CD14-positive monocyte (primary cell): ENCODE data around the gene SUGCT. TPM values are rescaled to one million over a fixed set of nuclear protein-coding genes. Genes with fewer than 3 reads are reported as not detected.

Experiments used
- DNase-seq, 3 donors: peaks; one replicate each; pipeline ENCODE4 v3.0.0-alpha.2; 2011 to 2022
- H2AFZ ChIP-seq: 2 replicates; pipeline ENCODE4 v1.6.0; 2012; ENCODE audit warnings: mild to moderate bottlenecking, low read depth, low read length, inconsistent platforms; ENCODE audit not compliant: insufficient read depth, poor library complexity, severe bottlenecking
- H3K27ac ChIP-seq, 2 donors: 1 replicate in 1 of 2; 2 replicates in 1 of 2; pipeline ENCODE4 v1.5.1; 2012 to 2013; ENCODE audit warnings: low read length in 2 of 2, control low read depth in 1 of 2, inconsistent platforms in 1 of 2, low read depth in 1 of 2, mild to moderate bottlenecking in 1 of 2
- H3K27me3 ChIP-seq, 2 donors: one replicate each; pipeline versions ENCODE4 v1.6.0 to v1.6.1; 2011 to 2013; ENCODE audit warnings: low read length in 2 of 2; ENCODE audit not compliant: control insufficient read depth in 2 of 2, insufficient read depth in 2 of 2
- H3K36me3 ChIP-seq, 2 donors: replicated peaks in 1 of 2; 1 replicate in 1 of 2; 2 replicates in 1 of 2; pipeline versions ENCODE4 v1.5.1 to v1.6.1; 2012 to 2013; ENCODE audit warnings: low read length in 2 of 2, control low read depth in 1 of 2, inconsistent platforms in 1 of 2, mild to moderate bottlenecking in 1 of 2; ENCODE audit not compliant: insufficient read depth in 2 of 2, control insufficient read depth in 1 of 2
- H3K4me1 ChIP-seq, 2 donors: 1 replicate in 1 of 2; 2 replicates in 1 of 2; pipeline versions ENCODE4 v1.5.1 to v1.6.1; 2012 to 2013; ENCODE audit warnings: low read length in 2 of 2, control low read depth in 1 of 2, inconsistent platforms in 1 of 2, mild to moderate bottlenecking in 1 of 2, moderate library complexity in 1 of 2; ENCODE audit not compliant: insufficient read depth in 2 of 2, control insufficient read depth in 1 of 2
- H3K4me2 ChIP-seq: replicated peaks from 2 replicates; pipeline ENCODE3; 2012; ENCODE audit warnings: low read length, moderate library complexity, mild to moderate bottlenecking; ENCODE audit not compliant: poor library complexity, severe bottlenecking; ENCODE audit errors: extremely low read depth
- H3K4me3 ChIP-seq, 3 experiments: fragments of 200-600 bp in 1 of 3; sonication (generic) in 1 of 3; replicated peaks in 1 of 3; 1 replicate in 2 of 3; 2 replicates in 1 of 3; pipeline ENCODE4 v1.5.1; 2011 to 2013; ENCODE audit warnings: low read length in 3 of 3, mild to moderate bottlenecking in 3 of 3, control low read depth in 2 of 3, low read depth in 2 of 3, inconsistent platforms in 1 of 3, moderate library complexity in 1 of 3
- H3K79me2 ChIP-seq: 2 replicates; pipeline ENCODE4 v1.6.0; 2012; ENCODE audit warnings: mild to moderate bottlenecking, control low read depth, inconsistent platforms, low read length, moderate library complexity; ENCODE audit not compliant: insufficient read depth
- H3K9ac ChIP-seq: 2 replicates; pipeline ENCODE4 v1.6.0; 2017; ENCODE audit warnings: low read length, mild to moderate bottlenecking; ENCODE audit not compliant: insufficient read depth, poor library complexity, severe bottlenecking
- H3K9me3 ChIP-seq, 2 donors: replicated peaks in 1 of 2; 1 replicate in 1 of 2; 2 replicates in 1 of 2; pipeline versions ENCODE4 v1.5.1 to v1.6.1; 2012 to 2013; ENCODE audit warnings: low read length in 2 of 2, control low read depth in 1 of 2; ENCODE audit not compliant: control insufficient read depth in 1 of 2, insufficient read depth in 1 of 2
- H4K20me1 ChIP-seq: 2 replicates; pipeline ENCODE4 v1.6.0; 2012; ENCODE audit warnings: mild to moderate bottlenecking, low read length, control low read depth, moderate library complexity; ENCODE audit not compliant: insufficient read depth
- H3K27ac Mint-ChIP-seq, 7 donors: one replicate each; pipeline ENCODE4 v1.8.0; 2020; ENCODE audit warnings: mild to moderate bottlenecking in 7 of 7, mixed read lengths in 7 of 7, moderate library complexity in 6 of 7, inconsistent platforms in 2 of 7
- H3K27me3 Mint-ChIP-seq, 3 donors: one replicate each; pipeline ENCODE4 v1.8.0; 2021 to 2022; ENCODE audit warnings: low read depth in 3 of 3, mild to moderate bottlenecking in 3 of 3, mixed read lengths in 3 of 3, moderate library complexity in 3 of 3, inconsistent platforms in 1 of 3
- H3K36me3 Mint-ChIP-seq, 2 donors: one replicate each; pipeline ENCODE4 v1.8.0; 2020; ENCODE audit warnings: mixed read lengths in 2 of 2, inconsistent platforms in 1 of 2, mild to moderate bottlenecking in 1 of 2
- H3K4me1 Mint-ChIP-seq: one replicate; pipeline ENCODE4 v1.8.0; 2020; ENCODE audit warnings: mild to moderate bottlenecking, mixed read lengths
- H3K4me3 Mint-ChIP-seq, 2 donors: one replicate each; pipeline ENCODE4 v1.8.0; 2020; ENCODE audit warnings: mild to moderate bottlenecking in 2 of 2, mixed read lengths in 2 of 2, moderate library complexity in 1 of 2
- H3K9me3 Mint-ChIP-seq, 7 donors: one replicate each; pipeline ENCODE4 v1.8.0; 2020 to 2022; ENCODE audit warnings: mixed read lengths in 7 of 7, mild to moderate bottlenecking in 6 of 7, moderate library complexity in 6 of 7, inconsistent platforms in 2 of 7
- WGBS: methylation state at CpG from one replicate; pipeline ENCODE4 v1.1.5; 2013; ENCODE audit warnings: missing lambda C conversion rate; ENCODE audit not compliant: insufficient coverage; 5-methylcytosine and 5-hydroxymethylcytosine counted together
- intact Hi-C, 2 donors: fragments of 100-400 bp; cut with micrococcal nuclease; formaldehyde crosslinking; loops; one replicate each; pipeline versions ENCODE4 v1.15.0 to v1.15.1; 2023
- polyA plus RNA-seq, 3 donors: library from polyadenylated mRNA; depleted of rRNA in 1 of 3; unstranded in 2 of 3; stranded (reverse) in 1 of 3; fragments of 300-500 nt in 2 of 3; fragments of >200 nt in 1 of 3; fragmentation: Illumina TruSeq in 2 of 3; gene quantifications; 1 replicate in 2 of 3; 2 replicates in 1 of 3; pipeline ENCODE4 v1.2.3, GENCODE V29; 2012 to 2021
- TF ChIP-seq, protein P1 (sequence below): fragments of 200-600 bp; IDR thresholded peaks from one replicate; pipeline ENCODE4 v1.8.0; 2022; ENCODE audit warnings: antibody characterized with exemption, mild to moderate bottlenecking

Gene SUGCT
- polyA plus RNA-seq, 3 donors: not detected

DNA sequence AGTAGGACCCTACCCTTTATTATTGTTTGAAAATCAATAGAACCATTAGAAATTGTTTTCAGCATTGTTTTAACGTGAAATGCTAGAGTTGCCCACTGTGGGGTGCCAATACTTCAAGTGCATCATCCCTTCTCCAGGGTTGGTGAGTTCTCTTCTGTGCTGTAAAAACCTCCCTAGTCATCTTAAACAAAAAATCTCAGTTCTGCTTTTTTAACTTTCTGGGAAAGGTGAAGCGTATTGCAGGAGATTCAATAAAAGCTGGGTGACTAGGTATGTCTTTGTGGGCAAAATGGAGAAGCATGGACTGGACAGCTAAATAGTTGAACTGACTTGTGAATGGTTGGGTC, 699.1 kb downstream of the SUGCT start:
- intact Hi-C loops: no loop called here
- H3K4me2 ChIP-seq: no peak overlapping the region
- H3K9ac ChIP-seq: no peak overlapping the region
- Mint-ChIP-seq H3K4me3 (no peak overlapping the region), H3K27me3 (no peaks in the 10 kb centered on the region), H3K9me3 (peaks cover 0 to 5% (median 0%) of the 10 kb centered on the region in 7 donors), H3K4me1 (no peaks in the 10 kb centered on the region), H3K27ac (no peak overlapping the region), H3K36me3 (no peaks in the 10 kb centered on the region)
- H3K9me3 ChIP-seq: no peaks in the 10 kb centered on the region
- H2AFZ ChIP-seq: no peak overlapping the region
- no peaks in the 10 kb centered on the region for H4K20me1 ChIP-seq
- no peak for DNase-seq
- H3K27ac ChIP-seq: no peak overlapping the region
- H3K4me3 ChIP-seq: no peak overlapping the region
- TF ChIP-seq, protein P1, sequence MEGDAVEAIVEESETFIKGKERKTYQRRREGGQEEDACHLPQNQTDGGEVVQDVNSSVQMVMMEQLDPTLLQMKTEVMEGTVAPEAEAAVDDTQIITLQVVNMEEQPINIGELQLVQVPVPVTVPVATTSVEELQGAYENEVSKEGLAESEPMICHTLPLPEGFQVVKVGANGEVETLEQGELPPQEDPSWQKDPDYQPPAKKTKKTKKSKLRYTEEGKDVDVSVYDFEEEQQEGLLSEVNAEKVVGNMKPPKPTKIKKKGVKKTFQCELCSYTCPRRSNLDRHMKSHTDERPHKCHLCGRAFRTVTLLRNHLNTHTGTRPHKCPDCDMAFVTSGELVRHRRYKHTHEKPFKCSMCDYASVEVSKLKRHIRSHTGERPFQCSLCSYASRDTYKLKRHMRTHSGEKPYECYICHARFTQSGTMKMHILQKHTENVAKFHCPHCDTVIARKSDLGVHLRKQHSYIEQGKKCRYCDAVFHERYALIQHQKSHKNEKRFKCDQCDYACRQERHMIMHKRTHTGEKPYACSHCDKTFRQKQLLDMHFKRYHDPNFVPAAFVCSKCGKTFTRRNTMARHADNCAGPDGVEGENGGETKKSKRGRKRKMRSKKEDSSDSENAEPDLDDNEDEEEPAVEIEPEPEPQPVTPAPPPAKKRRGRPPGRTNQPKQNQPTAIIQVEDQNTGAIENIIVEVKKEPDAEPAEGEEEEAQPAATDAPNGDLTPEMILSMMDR: no peak
- no peaks in the 10 kb centered on the region for H3K36me3 ChIP-seq
- no peaks in the 10 kb centered on the region for H3K27me3 ChIP-seq
- no peaks in the 10 kb centered on the region for H3K4me1 ChIP-seq
- H3K79me2 ChIP-seq: no peaks in the 10 kb centered on the region
- WGBS: 14% methylated on average over 1 of the region's 2 CpGs

GRCh38 chr7:40836218-40836617, 701.4 kb downstream of the SUGCT start:
- Mint-ChIP-seq H3K36me3 (no peaks in the 10 kb centered on the region), H3K27me3 (no peaks in the 10 kb centered on the region), H3K27ac (no peak overlapping the region), H3K4me3 (no peak overlapping the region), H3K9me3 (peaks cover 0 to 6% (median 3%) of the 10 kb centered on the region in 7 donors), H3K4me1 (no peaks in the 10 kb centered on the region)
- TF ChIP-seq, protein P1: no peak
- no peaks in the 10 kb centered on the region for H3K79me2 ChIP-seq
- H2AFZ ChIP-seq: no peak overlapping the region
- H3K9me3 ChIP-seq: peaks cover 4 to 7% of the 10 kb centered on the region in 2 donors
- no peak for DNase-seq
- H3K4me2 ChIP-seq: no peak overlapping the region
- no peak overlapping the region for H3K27ac ChIP-seq
- WGBS: no CpG with 5 or more reads among the region's 6 CpGs
- H4K20me1 ChIP-seq: no peaks in the 10 kb centered on the region
- no peak overlapping the region for H3K4me3 ChIP-seq
- intact Hi-C loops: no loop called here
- no peak overlapping the region for H3K9ac ChIP-seq
- H3K27me3 ChIP-seq: no peaks in the 10 kb centered on the region
- H3K36me3 ChIP-seq: no peaks in the 10 kb centered on the region
- no peaks in the 10 kb centered on the region for H3K4me1 ChIP-seq
